OCI-LY7 (cell line): Measurements from ENCODE around the gene DOP1A.

Experiments used
- CTCF ChIP-seq: fragments of 200-600 bp; sonication (generic); conservative IDR thresholded peaks from 2 replicates; pipeline ENCODE4 v1.5.1; 2014; ENCODE audit warnings: mild to moderate bottlenecking, antibody characterized with exemption, low read length, moderate library complexity, mixed read lengths
- EZH2phosphoT487 ChIP-seq: fragments of 200-600 bp; sonication (generic); IDR thresholded peaks from 2 replicates; pipeline ENCODE4 v1.6.1; 2018; ENCODE audit warnings: low read depth, borderline replicate concordance, mild to moderate bottlenecking, mixed run types, antibody characterized with exemption, low read length, moderate library complexity, mixed read lengths

GRCh38 chr6:83138758-83139157 is 71.3 kb downstream of the DOP1A start:
- TF ChIP-seq CTCF (no peak), EZH2phosphoT487 (no peak)
